Mesothelial cell of epicardium (in vitro differentiated cells): ENCODE data around the gene INO80. TPM values are rescaled to one million over a fixed set of nuclear protein-coding genes. Genes with fewer than 3 reads are reported as not detected.

Source experiments
- DNase-seq, 2 experiments: peaks; one replicate each; pipeline ENCODE4 v3.0.0; 2021; ENCODE audit warnings: low spot score in 2 of 2; ENCODE audit not compliant: unreplicated experiment in 2 of 2
- H3K27ac Mint-ChIP-seq: 2 replicates; pipeline ENCODE4 v1.8.0; 2021; ENCODE audit warnings: mixed read lengths
- H3K27me3 Mint-ChIP-seq: 2 replicates; pipeline ENCODE4 v1.8.0; 2021; ENCODE audit warnings: low read depth, mixed read lengths
- H3K36me3 Mint-ChIP-seq: 2 replicates; pipeline ENCODE4 v1.8.0; 2021; ENCODE audit warnings: mixed read lengths
- H3K4me1 Mint-ChIP-seq: 2 replicates; pipeline ENCODE4 v1.8.0; 2021; ENCODE audit warnings: mixed read lengths
- H3K4me3 Mint-ChIP-seq: 2 replicates; pipeline ENCODE4 v1.8.0; 2021; ENCODE audit warnings: mild to moderate bottlenecking, moderate library complexity, mixed read lengths
- H3K9me3 Mint-ChIP-seq: 2 replicates; pipeline ENCODE4 v1.8.0; 2021; ENCODE audit warnings: mixed read lengths
- total RNA-seq: library from RNA; stranded (reverse); gene quantifications from 3 replicates; pipeline ENCODE4 v1.2.1, GENCODE V29; 2021
- TF ChIP-seq, protein P1 (sequence below): fragments of 200-600 bp; sonication (generic); IDR thresholded peaks from one replicate; pipeline ENCODE4 v1.5.0; 2021; ENCODE audit warnings: antibody characterized with exemption; ENCODE audit not compliant: unreplicated experiment

The INO80 gene
- total RNA-seq, 1 donor from 2014 or later, result 23.7 TPM

DNA sequence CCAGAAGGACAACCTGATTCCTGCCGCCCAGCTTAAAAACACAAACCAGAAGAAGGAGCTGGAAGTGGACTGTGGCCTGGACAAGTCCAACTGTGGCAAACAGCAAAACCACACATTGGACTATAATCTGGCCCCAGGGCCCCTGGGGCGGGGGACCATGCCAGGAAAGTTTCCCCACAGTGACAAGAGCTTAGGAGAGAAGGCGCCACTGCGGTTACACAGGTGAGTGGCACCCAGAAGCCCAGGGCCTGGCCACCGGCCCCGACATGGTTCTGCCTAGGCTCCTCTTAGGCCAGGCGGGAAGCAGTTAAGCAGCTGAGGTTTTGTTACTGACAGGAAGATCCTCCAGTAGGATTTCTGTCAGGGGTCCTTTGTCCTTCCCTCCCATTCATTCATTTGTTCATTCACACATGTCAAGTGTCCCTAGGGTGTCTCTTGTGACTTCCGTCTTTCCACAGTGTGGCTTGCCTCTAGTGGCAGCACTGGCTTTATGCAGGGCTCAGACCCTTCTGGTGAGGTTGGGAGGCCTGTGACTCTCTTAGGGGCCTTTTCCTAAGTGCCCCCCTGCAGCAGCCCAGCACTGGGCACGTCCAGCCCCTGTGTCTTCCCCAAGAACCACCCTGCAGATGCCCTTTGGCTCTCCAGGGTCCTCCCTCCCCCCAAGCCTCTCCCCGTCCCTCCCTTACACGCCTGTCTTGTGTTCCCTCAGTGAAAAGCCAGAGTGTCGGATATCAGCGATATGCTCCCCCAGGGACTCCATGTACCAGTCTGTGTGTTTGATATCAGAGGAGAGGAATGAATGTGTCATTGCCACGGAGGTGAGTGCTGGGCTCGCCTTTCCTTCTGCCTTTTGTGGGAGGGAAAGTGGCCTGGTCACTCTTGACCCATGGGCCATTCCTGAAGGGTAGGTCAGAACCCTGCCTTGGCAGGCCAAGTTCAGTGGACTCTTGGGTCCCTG lies 179.1 kb downstream of the INO80 start:
- Mint-ChIP-seq H3K27ac (no peak overlapping the region), H3K36me3 (no peaks in the 10 kb centered on the region), H3K4me1 (peaks cover 13% of the 10 kb centered on the region), H3K4me3 (no peak overlapping the region), H3K9me3 (no peaks in the 10 kb centered on the region), H3K27me3 (peaks cover 18% of the 10 kb centered on the region)
- no peak for DNase-seq
- TF ChIP-seq, protein P1, sequence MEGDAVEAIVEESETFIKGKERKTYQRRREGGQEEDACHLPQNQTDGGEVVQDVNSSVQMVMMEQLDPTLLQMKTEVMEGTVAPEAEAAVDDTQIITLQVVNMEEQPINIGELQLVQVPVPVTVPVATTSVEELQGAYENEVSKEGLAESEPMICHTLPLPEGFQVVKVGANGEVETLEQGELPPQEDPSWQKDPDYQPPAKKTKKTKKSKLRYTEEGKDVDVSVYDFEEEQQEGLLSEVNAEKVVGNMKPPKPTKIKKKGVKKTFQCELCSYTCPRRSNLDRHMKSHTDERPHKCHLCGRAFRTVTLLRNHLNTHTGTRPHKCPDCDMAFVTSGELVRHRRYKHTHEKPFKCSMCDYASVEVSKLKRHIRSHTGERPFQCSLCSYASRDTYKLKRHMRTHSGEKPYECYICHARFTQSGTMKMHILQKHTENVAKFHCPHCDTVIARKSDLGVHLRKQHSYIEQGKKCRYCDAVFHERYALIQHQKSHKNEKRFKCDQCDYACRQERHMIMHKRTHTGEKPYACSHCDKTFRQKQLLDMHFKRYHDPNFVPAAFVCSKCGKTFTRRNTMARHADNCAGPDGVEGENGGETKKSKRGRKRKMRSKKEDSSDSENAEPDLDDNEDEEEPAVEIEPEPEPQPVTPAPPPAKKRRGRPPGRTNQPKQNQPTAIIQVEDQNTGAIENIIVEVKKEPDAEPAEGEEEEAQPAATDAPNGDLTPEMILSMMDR, result no peak

DNA sequence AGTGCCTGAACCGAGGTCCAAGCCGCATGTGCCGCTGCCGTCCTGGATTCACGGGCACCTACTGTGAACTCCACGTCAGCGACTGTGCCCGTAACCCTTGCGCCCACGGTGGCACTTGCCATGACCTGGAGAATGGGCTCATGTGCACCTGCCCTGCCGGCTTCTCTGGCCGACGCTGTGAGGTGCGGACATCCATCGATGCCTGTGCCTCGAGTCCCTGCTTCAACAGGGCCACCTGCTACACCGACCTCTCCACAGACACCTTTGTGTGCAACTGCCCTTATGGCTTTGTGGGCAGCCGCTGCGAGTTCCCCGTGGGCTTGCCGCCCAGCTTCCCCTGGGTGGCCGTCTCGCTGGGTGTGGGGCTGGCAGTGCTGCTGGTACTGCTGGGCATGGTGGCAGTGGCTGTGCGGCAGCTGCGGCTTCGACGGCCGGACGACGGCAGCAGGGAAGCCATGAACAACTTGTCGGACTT lies 179.8 kb downstream of the INO80 start:
- no peaks in the 10 kb centered on the region for H3K36me3 Mint-ChIP-seq
- H3K4me3 Mint-ChIP-seq, result no peak overlapping the region
- no peak for DNase-seq
- no peak overlapping the region for H3K27ac Mint-ChIP-seq
- no peaks in the 10 kb centered on the region for H3K9me3 Mint-ChIP-seq
- H3K4me1 Mint-ChIP-seq, result peaks cover 11% of the 10 kb centered on the region
- TF ChIP-seq, protein P1, result no peak
- H3K27me3 Mint-ChIP-seq, result peaks cover 25% of the 10 kb centered on the region

DNA sequence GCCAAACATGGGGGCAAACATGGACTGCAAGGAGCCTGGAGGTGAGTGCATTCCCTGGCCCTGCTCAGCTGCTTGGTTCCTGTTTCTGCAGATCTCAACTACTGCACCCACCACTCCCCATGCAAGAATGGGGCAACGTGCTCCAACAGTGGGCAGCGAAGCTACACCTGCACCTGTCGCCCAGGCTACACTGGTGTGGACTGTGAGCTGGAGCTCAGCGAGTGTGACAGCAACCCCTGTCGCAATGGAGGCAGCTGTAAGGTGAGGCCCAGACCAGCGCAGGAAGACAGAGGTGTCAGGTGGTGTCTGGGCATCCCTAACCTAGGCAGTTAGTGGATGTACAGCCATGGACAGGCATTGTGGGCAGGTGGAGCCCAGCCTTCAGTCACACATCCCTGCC lies 181.6 kb downstream of the INO80 start:
- DNase-seq, result no peak
- H3K27me3 Mint-ChIP-seq, result peaks cover 41% of the 10 kb centered on the region
- H3K36me3 Mint-ChIP-seq, result no peaks in the 10 kb centered on the region
- no peak overlapping the region for H3K27ac Mint-ChIP-seq
- peaks cover 15% of the 10 kb centered on the region for H3K4me1 Mint-ChIP-seq
- TF ChIP-seq, protein P1, result no peak
- H3K9me3 Mint-ChIP-seq, result no peaks in the 10 kb centered on the region
- no peak overlapping the region for H3K4me3 Mint-ChIP-seq

DNA sequence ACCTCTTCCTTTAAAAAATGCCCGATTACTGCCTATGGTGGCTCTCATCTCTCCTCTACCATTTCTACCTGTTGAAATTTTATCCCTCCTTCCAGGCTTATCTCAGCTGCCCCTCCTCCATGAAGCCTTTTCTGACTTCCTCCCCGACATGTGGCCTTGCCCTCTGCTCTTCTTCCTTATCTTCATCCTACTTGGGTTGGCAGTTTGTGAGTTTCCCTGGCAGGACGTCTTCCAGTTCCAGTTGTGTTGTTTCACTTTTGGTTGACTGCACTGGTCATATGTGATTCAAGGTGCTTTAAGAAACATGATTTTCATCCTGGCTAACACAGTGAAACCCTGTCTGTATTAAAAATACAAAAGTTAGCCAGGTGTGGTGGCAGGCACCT lies 182.6 kb downstream of the INO80 start:
- H3K9me3 Mint-ChIP-seq, result no peaks in the 10 kb centered on the region
- TF ChIP-seq, protein P1, result no peak
- H3K36me3 Mint-ChIP-seq, result no peaks in the 10 kb centered on the region
- H3K27ac Mint-ChIP-seq, result no peak overlapping the region
- no peak for DNase-seq
- no peak overlapping the region for H3K4me3 Mint-ChIP-seq
- H3K27me3 Mint-ChIP-seq, result peaks cover 51% of the 10 kb centered on the region
- peaks cover 23% of the 10 kb centered on the region for H3K4me1 Mint-ChIP-seq

DNA sequence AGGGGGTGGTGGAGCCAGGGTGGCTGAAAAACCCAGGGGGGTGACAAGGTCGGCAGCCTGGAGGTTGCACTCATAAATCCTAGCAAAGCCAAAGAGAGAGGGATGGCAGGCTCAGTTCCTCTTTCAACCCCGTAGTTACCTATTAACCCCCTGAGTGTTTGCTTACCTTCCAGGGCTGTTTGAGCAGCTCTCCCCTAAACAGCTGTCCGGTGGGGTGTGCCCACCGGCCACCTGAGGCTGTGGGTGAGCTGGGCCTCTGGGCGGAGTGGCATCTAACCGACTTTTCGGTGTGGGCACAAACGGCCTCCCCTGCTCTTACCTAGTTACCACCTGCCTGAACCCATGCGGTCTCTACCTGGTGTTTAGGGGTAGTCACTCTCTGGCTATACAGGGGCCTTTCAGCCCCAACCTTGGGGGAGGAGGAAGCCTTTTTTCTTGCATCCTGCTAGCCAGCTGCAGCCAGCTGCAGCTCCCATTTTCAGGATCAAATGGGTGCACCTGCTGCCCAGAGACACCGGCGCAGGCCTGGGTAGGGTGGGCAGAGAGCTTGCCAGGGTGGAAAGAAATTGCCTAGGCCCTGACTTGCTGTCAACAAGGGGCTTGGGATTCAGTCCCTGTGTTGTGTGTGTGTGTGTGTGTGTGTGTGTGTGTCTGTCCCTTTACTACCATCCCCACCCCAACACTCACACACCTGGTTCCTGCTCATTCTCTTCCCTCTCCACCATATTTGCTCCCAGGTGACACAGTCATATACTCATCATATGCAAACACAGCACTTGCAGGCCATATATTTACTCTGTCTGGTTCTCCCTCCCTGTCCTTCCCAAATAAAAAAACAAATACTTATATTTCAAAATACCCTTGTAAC lies 183.2 kb downstream of the INO80 start:
- no peaks in the 10 kb centered on the region for H3K36me3 Mint-ChIP-seq
- H3K4me1 Mint-ChIP-seq, result peaks cover 26% of the 10 kb centered on the region
- TF ChIP-seq, protein P1, result no peak
- no peak overlapping the region for H3K27ac Mint-ChIP-seq
- no peaks in the 10 kb centered on the region for H3K9me3 Mint-ChIP-seq
- no peak for DNase-seq
- H3K27me3 Mint-ChIP-seq, result peaks cover 56% of the 10 kb centered on the region
- H3K4me3 Mint-ChIP-seq, result no peak overlapping the region
